ENCODE data around the gene AFP. TPM values are rescaled to one million over a fixed set of nuclear protein-coding genes. Genes with fewer than 3 reads are reported as not detected.
A peak's percentile ranks its signal among the peaks of the same experiment; 100 is the strongest.

AFP gene
- total and polyA plus RNA-seq, 2 of the 13 experiments (the other 11 are each of a cell fraction or from before 2014, with no cell fraction given) = 9,434 to 13,105 TPM

GRCh38 chr4:73408181-73408867 lies 27.7 kb upstream of the AFP start (continued):
- TF ChIP-seq MED1 (CRISPR knock-in tag; IDR thresholded peaks at IDR 0.05) (peak; percentile 30; the same call in 1 of the 2 replicates), HDAC6 (IDR thresholded peaks at IDR 0.05; ENCODE audit: low read depth, low read length) (peak; percentile 72; the same call in 1 of the 2 replicates), SOX6 (IDR thresholded peaks at IDR 0.05) (no peak), SOX6 (CRISPR knock-in tag; IDR thresholded peaks at IDR 0.05) (peak; percentile 17; the same call in 1 of the 2 replicates), NCOA1 (CRISPR knock-in tag; IDR thresholded peaks at IDR 0.05) (no peak), ZNF274 (CRISPR knock-in tag; IDR thresholded peaks at IDR 0.05) (no peak), POLR2AphosphoS5 (IDR thresholded peaks at IDR 0.05; ENCODE audit: low read depth, low read length) (peak; percentile 73), MBNL3 (CRISPR knock-in tag; conservative IDR thresholded peaks at IDR 0.05) (no peak), MAFF (IDR thresholded peaks at IDR 0.05; ENCODE audit: low read depth, low read length) (0 out of 2 replicates have a peak, but pooled peaks have one; percentile 25), SSRP1 (CRISPR knock-in tag; IDR thresholded peaks at IDR 0.05) (peak; percentile 75; the same call in 1 of the 2 replicates), ZNF670 (CRISPR knock-in tag; IDR thresholded peaks at IDR 0.05; ENCODE audit: borderline replicate concordance) (no peak), SOX13 (IDR thresholded peaks at IDR 0.05) (no peak), SOX13 (CRISPR knock-in tag; conservative IDR thresholded peaks at IDR 0.05 in 1 of 2, IDR thresholded peaks at IDR 0.05 in 1 of 2) (no peak), NONO (IDR thresholded peaks at IDR 0.05) (no peak), NONO (CRISPR knock-in tag; conservative IDR thresholded peaks at IDR 0.05) (no peak), PAF1 (CRISPR knock-in tag; IDR thresholded peaks at IDR 0.05) (peak; percentile 100), MLLT10 (CRISPR knock-in tag; IDR thresholded peaks at IDR 0.05) (peak; percentile 87), ZNF142 (CRISPR knock-in tag; IDR thresholded peaks at IDR 0.05) (0 out of 2 replicates have a peak, but pooled peaks have one; percentile 44), ZNF580 (CRISPR knock-in tag; IDR thresholded peaks at IDR 0.05; ENCODE audit: borderline replicate concordance, low read depth) (0 out of 2 replicates have a peak, but pooled peaks have one; percentile 21), DRAP1 (CRISPR knock-in tag; IDR thresholded peaks at IDR 0.05) (0 out of 2 replicates have a peak, but pooled peaks have one; percentile 21), E2F1 (CRISPR knock-in tag; IDR thresholded peaks at IDR 0.05) (no peak), JUN (CRISPR knock-in tag; IDR thresholded peaks at IDR 0.05) (no peak), HDAC1 (CRISPR knock-in tag; IDR thresholded peaks at IDR 0.05) (peak; percentile 46)
